Esophagus muscularis mucosa (tissue), 4 donors: ENCODE data around the gene GALNT14. TPM values are rescaled to one million over a fixed set of nuclear protein-coding genes. Genes with fewer than 3 reads are reported as not detected.

Experiments
- DNase-seq: peaks from one replicate; pipeline ENCODE4 v3.0.0-alpha.2; 2017; ENCODE audit errors: extremely low spot score
- H3K27ac ChIP-seq, 4 donors: fragments of 200-600 bp; sonication (generic); replicated peaks in 1 of 4; 1 replicate in 3 of 4; 2 replicates in 1 of 4; pipeline ENCODE4 v1.5.1; 2016 to 2019; ENCODE audit warnings: mild to moderate bottlenecking in 1 of 4
- H3K27me3 ChIP-seq, 4 donors: fragments of 200-600 bp; sonication (generic); one replicate each; pipeline versions ENCODE4 v1.5.1 to v1.6.0; 2016 to 2019
- H3K36me3 ChIP-seq, 4 donors: fragments of 200-600 bp; sonication (generic); one replicate each; pipeline ENCODE4 v1.5.1; 2016 to 2019
- H3K4me1 ChIP-seq, 4 donors: fragments of 200-600 bp; sonication (generic); one replicate each; pipeline ENCODE4 v1.5.1; 2016 to 2019
- H3K4me3 ChIP-seq, 4 donors: fragments of 200-600 bp; sonication (generic); 1 replicate in 2 of 4; 2 replicates in 2 of 4; pipeline ENCODE4 v1.5.1; 2016 to 2019; ENCODE audit warnings: mild to moderate bottlenecking in 4 of 4, moderate library complexity in 1 of 4
- H3K9me3 ChIP-seq, 4 donors: fragments of 200-600 bp; sonication (generic); 1 replicate in 3 of 4; 2 replicates in 1 of 4; pipeline ENCODE4 v1.5.1; 2016 to 2019
- EP300 ChIP-seq: sonication (generic); formaldehyde crosslinking; IDR thresholded peaks from one replicate; pipeline ENCODE4 v1.6.1; 2017; ENCODE audit warnings: antibody characterized with exemption
- POLR2A ChIP-seq: fragments of 450-650 bp; IDR thresholded peaks from one replicate; pipeline ENCODE4 v1.6.1; 2017; ENCODE audit warnings: antibody characterized with exemption, moderate library complexity, mild to moderate bottlenecking, low read depth
- POLR2AphosphoS5 ChIP-seq, 2 donors: sonication (generic); formaldehyde crosslinking; IDR thresholded peaks; one replicate each; pipeline ENCODE4 v1.6.1; 2017; ENCODE audit warnings: antibody characterized with exemption in 2 of 2
- WGBS: methylation state at CpG from one replicate; pipeline ENCODE4 v1.1.5; 2018; 5-methylcytosine and 5-hydroxymethylcytosine counted together
- intact Hi-C: fragments of 100-400 bp; cut with DNase I; formaldehyde crosslinking; loops from one replicate; pipeline ENCODE4 v1.15.1; 2023
- total RNA-seq, 4 donors: library from RNA; depleted of rRNA; stranded (reverse); fragments of >200 nt; gene quantifications; one replicate each; pipeline versions ENCODE4 v1.1.0 to v1.2.1, GENCODE V29; 2016
- TF ChIP-seq, protein P1 (sequence below), 3 experiments: fragments of 200-600 bp in 2 of 3; fragments of 450-650 bp in 1 of 3; sonication (generic) in 2 of 3; IDR thresholded peaks; one replicate each; pipeline ENCODE4 v1.5.1; 2017 to 2019; ENCODE audit warnings: antibody characterized with exemption in 3 of 3, mild to moderate bottlenecking in 2 of 3, moderate library complexity in 1 of 3

GALNT14 gene
- total RNA-seq, 4 donors from 2014 or later, result 0.33 to 1.0 (median 0.80) TPM; not detected in 1

DNA sequence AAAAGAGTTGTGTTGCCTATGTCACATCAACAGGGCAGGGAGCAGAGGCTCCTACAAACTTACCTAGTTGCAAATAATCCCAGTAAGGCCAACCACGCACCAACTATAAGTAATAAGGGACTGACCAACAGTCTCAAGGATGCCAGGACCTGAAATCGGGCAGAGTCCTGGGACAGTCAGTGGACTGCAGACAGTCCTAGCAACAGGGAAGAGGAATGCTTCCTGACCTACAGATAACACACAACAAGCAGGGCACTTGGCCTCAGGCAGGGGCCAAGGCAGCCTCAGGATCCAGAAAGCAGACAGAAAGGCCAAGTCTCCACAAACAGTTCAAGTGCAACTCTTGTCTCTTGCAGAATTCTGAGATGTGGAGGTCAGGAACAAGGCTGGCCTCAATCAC is 56.2 kb downstream of the GALNT14 start:
- Histone ChIP-seq H3K27ac (no peak overlapping the region), H3K36me3 (no peaks in the 10 kb centered on the region), H3K27me3 (peaks cover 0 to 10% (median 0%) of the 10 kb centered on the region in 4 donors), H3K9me3 (no peaks in the 10 kb centered on the region), H3K4me1 (no peaks in the 10 kb centered on the region), H3K4me3 (no peak overlapping the region)
- no peak for DNase-seq
- intact Hi-C loops, result no loop called here
- TF ChIP-seq EP300 (no peak), POLR2A (no peak), POLR2AphosphoS5 (IDR thresholded peaks at IDR 0.05) (no peak)
- TF ChIP-seq, protein P1, sequence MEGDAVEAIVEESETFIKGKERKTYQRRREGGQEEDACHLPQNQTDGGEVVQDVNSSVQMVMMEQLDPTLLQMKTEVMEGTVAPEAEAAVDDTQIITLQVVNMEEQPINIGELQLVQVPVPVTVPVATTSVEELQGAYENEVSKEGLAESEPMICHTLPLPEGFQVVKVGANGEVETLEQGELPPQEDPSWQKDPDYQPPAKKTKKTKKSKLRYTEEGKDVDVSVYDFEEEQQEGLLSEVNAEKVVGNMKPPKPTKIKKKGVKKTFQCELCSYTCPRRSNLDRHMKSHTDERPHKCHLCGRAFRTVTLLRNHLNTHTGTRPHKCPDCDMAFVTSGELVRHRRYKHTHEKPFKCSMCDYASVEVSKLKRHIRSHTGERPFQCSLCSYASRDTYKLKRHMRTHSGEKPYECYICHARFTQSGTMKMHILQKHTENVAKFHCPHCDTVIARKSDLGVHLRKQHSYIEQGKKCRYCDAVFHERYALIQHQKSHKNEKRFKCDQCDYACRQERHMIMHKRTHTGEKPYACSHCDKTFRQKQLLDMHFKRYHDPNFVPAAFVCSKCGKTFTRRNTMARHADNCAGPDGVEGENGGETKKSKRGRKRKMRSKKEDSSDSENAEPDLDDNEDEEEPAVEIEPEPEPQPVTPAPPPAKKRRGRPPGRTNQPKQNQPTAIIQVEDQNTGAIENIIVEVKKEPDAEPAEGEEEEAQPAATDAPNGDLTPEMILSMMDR (IDR thresholded peaks at IDR 0.05), result no peak
- WGBS, result 94% methylated on average over 2 of the region's 2 CpGs

DNA sequence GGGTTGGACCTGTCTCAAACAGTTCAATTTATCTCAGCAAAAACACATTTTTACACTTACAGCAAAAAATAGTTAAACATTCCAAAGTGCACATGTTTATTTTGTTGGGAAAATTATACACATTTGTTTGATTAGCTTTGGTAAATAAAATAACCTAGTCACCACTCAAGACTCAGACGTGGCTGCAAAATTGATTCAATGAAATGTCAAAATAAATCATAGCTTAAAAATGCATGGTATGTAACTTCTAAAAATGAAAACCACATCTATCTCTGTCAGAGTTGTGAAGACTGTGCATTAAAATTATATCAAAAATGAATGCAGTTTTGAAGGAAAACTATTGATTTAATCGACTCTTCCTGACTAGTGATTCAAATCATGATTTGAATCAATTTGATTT is 56.7 kb downstream of the GALNT14 start:
- intact Hi-C loops, result no loop called here
- no peak overlapping the region for H3K27ac ChIP-seq
- H3K36me3 ChIP-seq, result no peaks in the 10 kb centered on the region
- no peaks in the 10 kb centered on the region for H3K9me3 ChIP-seq
- TF ChIP-seq, protein P1 (IDR thresholded peaks at IDR 0.05), result no peak
- DNase-seq, result no peak
- WGBS, result 41% methylated on average over 2 of the region's 2 CpGs
- H3K4me1 ChIP-seq, result no peaks in the 10 kb centered on the region
- H3K27me3 ChIP-seq, result peaks cover 0 to 10% (median 0%) of the 10 kb centered on the region in 4 donors
- no peak overlapping the region for H3K4me3 ChIP-seq

DNA sequence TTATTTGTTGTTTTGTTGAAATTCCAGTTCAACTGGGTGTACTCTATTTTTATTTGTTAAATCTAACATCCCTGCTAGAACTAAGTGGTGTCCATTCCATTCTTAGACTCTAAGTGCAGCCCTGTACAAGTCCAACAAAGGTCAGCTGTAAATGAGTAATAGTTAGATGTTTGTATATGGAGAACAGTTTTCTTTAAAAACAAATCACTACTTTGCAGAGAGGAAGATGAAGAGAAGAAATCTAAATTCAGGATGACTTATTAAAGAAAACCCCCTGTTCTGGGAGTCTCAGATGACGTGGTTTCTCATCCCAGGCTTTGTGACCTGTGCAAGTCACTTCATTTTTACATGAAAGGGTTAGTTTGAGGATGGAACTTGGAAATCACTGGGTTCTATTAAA is 57.9 kb downstream of the GALNT14 start:
- H3K27me3 ChIP-seq, result peaks cover 0 to 10% (median 0%) of the 10 kb centered on the region in 4 donors
- 92% methylated on average over 1 of the region's 1 CpG for WGBS

DNA sequence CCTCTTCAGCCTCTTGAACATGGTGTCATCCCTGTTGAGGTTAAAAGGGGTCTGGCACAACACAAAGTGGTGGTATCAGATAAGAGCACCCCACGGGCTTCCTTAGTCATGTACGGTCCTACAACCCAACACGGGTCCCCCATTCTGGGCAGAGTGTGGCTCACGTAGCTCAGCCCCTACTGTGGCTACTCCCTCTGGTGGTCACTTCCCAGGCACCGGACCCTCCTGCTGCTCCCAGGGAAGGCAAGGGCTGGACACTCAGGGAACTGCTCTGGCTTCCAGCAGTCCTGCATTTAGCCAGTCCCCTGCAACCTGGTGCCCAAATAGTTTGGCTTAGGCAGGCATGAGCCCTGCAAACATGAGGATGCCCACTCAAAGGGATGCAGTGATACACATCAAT is 58.6 kb downstream of the GALNT14 start:
- H3K4me1 ChIP-seq, result peaks cover 0 to 5% (median 0%) of the 10 kb centered on the region in 4 donors
- H3K4me3 ChIP-seq, result no peak overlapping the region
- TF ChIP-seq EP300 (no peak), POLR2A (no peak), POLR2AphosphoS5 (IDR thresholded peaks at IDR 0.05) (no peak)
- TF ChIP-seq, protein P1 (IDR thresholded peaks at IDR 0.05), result no peak
- intact Hi-C loops, result no loop called here
- H3K9me3 ChIP-seq, result no peaks in the 10 kb centered on the region
- no peak overlapping the region for H3K27ac ChIP-seq
- no peak for DNase-seq
- H3K27me3 ChIP-seq, result peaks cover 0 to 11% (median 0%) of the 10 kb centered on the region in 4 donors
- 73% methylated on average over 5 of the region's 5 CpGs for WGBS
- H3K36me3 ChIP-seq, result no peaks in the 10 kb centered on the region

More for the DNA sequence above, 57.9 kb downstream of the GALNT14 start:
- Histone ChIP-seq H3K4me3 (no peak overlapping the region), H3K27ac (no peak overlapping the region), H3K9me3 (no peaks in the 10 kb centered on the region), H3K4me1 (peaks cover 0 to 3% (median 0%) of the 10 kb centered on the region in 4 donors), H3K36me3 (no peaks in the 10 kb centered on the region)
- intact Hi-C loops, result no loop called here
- no peak for DNase-seq
- TF ChIP-seq, protein P1 (IDR thresholded peaks at IDR 0.05), result no peak
- TF ChIP-seq POLR2AphosphoS5 (IDR thresholded peaks at IDR 0.05), result no peak
- TF ChIP-seq POLR2A, result no peak
- no peak for TF ChIP-seq EP300

DNA sequence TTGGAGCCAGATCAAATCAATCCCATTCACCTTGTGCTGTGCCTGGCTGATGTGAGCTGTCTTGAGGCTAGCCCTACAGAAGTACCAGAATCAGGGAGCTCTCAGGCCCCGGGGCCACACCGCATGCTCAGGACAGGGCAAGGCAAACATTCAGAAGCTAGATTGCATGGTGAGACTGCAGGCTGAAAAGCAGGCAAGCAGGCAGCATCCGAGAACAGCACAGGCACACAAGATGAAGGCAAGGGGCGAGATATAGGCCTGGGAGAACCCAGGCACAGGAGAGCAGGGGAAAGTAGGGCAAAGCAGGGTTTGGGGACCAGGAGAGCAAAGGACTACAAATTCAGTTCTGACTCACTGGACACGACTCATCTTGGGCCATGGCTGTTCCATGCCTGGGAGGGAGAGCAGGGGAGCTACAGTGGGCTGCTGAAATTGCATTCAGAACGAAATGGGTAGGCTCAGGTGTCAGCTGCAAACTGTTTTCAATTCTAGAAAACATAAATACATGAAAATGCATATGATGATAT is 59.6 kb downstream of the GALNT14 start:
- Histone ChIP-seq H3K4me1 (peaks cover 0 to 5% (median 0%) of the 10 kb centered on the region in 4 donors), H3K27ac (no peak overlapping the region), H3K9me3 (no peaks in the 10 kb centered on the region), H3K4me3 (no peak overlapping the region), H3K27me3 (peaks cover 0 to 20% (median 0%) of the 10 kb centered on the region in 4 donors), H3K36me3 (no peaks in the 10 kb centered on the region)
- 85% methylated on average over 6 of the region's 6 CpGs for WGBS
- DNase-seq, result no peak
- TF ChIP-seq POLR2A (no peak), EP300 (no peak), POLR2AphosphoS5 (IDR thresholded peaks at IDR 0.05) (no peak)
- TF ChIP-seq, protein P1 (IDR thresholded peaks at IDR 0.05), result no peak
- intact Hi-C loops, result no loop called here
